Right forelimb (tissue), 1 donor: ENCODE measurements around the gene MME.
"Not testable (repeated sequence)": the region's sequence is repeated elsewhere in the genome, so short reads cannot be mapped to it uniquely, and the experiment has no call there.

Source experiments
- DNase-seq: peaks from one replicate; pipeline ENCODE4 v3.0.0-alpha.2; 2018

MME gene

DNA sequence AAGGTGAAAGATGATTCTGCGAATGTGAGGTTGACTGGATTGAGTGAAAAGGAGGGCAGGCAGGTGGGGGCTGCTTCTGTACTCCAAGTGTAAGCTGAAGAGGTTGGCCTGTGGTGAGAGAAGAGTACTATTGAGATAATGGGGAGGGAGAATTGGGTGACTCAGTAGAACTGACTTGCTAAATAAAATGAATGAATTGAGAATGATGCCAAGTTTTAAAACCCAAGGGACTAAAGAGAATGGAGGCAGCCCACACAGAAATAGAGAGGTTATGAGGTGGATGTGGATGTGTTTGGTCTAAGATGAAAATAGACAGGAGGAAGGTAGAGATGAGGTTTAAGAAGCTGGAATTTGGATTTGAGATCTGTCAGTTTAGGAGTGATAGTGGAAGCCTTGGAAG, 5.9 kb downstream of the MME start:
- no peak for DNase-seq

DNA sequence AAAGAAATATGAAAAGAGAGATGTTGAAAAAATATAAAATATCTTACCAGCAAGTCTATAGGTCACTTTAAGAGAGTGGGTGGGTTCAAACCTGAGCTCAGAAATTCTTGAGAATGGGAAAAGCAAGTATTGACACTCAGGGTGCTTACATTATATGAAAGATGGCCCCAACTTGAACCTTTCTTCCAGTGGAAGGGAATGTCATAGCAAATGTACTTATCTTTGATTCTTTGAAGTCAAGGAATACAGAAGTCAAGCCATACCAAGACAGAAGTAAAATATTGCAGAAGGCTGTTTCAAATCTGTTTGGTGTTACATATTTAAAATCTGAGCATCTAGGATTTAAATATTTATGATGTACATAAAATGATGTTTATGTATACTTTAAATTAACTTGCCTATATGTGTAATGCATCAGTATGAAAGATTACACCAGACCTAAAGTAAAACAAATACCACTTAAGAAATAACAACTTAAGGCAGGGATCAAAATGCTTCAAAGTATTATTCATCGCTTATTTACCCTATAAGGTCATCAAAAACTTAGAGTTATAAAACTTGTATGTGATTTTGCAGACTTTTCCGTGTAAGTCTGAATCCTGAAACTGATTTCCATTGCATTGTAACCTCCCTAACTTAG, 8.7 kb downstream of the MME start:
- no peak for DNase-seq

DNA sequence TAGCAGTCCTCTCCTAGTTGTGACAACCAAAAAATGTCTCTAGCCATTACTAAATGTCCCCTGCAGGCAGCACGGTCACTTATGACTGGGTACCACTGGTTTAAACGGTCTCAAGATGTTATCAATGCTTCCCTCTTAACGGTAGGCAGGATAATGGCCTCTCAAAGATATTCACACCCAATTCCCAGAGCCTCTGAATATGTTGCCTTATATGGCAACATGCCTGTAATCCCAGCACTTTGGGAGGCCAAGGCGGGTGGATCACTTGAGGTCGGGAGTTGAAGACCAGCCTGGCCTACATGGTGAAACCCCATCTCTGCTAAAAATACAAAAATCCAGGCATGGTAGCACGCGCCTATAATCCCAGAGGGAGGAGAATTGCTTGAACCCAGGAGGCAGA, 9.4 kb downstream of the MME start:
- DNase-seq, result no peak

DNA sequence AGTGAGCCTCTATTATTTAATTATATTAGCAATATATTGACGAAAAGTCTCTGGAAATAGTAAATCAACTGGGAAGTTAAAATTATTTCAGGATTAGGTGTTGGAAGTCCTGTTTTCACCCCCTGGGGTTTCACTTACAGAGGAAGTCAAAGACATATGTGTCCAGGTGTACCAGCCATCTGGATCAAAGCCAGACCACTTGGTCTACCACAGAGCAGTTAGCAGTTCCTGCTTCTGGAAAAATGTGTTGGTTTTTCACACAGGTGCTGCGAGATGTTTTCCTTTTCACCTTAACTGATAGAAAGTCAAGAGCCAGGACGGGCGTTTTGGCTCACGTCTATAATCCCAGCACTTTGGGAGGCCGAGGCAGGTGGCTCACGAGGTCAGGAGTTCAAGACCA, 13.1 kb downstream of the MME start:
- DNase-seq, result no peak

DNA sequence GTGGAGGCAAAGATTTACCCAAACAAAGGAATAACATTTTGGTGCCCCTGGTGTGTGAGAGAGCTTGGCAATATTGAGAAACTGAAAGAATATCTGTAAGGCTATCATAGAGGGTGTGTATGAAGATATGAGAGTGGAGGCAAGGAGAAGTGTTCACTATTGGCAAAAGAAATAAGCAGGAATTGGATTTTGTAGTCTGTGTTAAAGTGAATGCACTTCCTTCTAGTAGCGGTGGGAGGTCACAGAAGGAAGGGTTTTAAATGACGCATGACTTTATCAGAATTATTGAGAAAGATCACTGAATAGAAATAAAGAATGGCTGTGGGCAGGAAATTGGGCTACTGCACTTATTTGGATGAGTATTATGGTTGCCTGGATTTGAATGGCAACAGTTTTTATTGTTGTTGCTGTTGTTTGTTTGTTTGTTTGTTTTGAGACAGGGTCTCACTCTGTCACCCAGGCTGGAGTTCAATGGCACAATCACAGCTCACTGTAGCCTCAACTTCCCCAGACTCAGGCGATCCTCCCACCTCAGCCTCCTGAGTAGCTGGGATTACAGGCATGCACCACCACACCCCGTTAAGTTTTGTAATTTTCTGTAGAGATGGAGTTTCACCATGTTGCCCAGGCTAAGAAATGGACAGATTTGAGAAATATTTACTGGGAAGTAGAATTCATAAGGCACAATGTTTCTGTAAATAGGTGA, 16.3 kb downstream of the MME start:
- DNase-seq, result no peak

DNA sequence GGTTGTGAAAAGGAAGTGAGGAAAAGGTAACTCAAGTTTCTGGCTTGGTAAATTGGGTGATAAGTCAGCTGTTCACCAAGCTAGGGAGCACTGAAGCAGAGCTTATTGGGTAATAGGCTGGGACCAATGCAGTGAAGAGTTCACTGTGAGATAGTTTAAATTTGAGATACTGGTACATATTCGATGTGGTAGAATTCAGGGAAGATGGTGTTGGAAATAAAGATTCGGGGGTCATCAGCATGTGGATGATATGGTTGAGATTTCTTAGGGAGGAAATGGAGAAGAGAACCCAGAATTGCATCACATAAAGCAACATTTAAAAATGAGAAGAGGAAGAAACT, 16.9 kb downstream of the MME start:
- no peak for DNase-seq

DNA sequence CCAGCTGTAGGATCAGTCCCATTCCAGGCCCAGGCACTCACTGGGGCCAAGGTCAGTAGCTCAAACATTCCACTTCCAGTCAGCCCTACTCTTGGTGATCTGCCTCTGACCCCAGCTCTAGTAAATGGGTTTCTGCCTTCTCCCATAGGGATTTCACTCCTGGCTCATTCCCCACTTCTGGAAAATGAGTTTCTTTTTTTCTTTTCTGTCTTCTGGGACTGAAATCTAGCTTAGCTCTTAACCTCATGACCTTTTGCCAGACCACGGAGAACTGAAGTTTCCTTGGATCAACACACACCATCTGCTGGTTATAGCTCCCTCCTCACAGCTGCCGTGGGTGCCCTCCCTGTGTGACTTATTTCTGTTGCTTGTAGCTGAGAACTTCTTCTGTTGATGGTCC, 21.3 kb downstream of the MME start:
- DNase-seq, result no peak

DNA sequence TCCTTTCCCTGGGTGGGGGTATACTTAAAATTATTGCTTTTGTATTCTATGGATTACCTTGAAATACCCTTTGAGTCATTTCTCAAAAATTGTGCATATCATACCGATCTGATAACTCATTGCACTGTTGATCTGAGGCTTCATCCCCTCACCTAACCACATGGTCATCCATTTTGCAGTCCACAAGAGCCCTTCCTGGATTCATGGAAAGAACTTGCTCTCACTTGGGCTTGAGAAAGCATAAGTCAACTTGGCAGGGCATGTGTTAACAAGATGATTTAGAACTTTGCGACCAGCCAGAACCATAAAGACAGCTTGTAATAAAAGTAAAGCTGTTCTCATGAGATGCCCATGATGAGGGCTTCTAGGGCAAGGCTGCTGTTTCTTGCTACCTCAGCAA, 22.2 kb downstream of the MME start:
- no peak for DNase-seq

DNA sequence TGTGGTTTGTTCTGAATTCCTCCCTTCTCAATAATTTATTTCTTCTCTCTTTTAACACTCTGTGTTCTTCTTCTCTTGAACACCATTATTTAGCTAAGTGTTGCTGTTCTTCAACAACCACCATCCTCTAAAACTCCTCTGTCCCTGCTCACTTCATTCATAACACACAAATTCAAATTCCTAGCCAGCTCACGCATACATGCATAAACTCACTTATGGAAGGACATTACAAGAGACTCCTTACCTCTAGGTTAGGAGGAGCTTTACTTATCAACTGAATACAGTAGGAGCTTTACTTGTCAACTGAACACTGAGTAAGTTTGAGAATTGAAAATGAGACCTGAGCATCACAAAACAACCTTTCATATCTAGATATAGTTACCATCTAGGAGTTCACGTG, 23.6 kb downstream of the MME start:
- no peak for DNase-seq

DNA sequence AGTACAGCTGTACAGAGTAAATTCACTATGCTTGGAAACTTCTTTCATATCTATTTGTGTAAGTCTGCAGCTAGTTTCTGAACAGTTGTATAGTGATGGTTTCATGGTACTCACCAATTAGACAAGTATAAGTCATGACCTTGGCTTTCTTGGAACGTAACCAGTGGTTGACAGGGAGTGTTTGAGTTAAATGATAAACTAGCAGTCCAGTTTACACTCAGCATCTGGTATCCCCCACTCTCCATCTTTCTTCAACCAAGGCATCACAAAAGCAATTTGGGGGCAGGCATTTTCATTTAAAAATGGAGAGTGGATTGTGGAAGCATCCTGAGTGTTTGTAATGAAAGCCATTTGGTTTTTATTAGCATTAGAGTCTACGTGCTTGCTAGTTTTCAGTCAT, 26.0 kb downstream of the MME start:
- DNase-seq, result no peak

DNA sequence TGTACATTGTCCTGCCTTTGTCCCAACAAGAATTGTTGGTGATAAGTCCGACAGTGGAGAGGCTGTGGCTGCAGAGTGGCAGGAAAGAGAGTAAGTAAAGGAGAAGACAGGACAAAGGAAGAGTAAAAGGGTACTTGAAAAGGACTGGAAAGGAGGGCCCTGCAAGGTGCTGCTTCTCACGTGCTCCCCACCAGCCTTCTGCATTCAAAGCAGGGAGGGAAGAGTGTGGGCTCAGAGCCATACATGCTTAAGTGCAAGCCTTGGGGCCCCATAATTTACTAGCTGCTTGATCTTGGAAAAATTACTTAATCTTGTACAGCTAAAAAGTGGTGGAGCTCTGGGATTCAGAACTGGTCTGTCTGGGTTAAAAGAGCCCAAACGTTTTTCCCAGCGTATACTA, 29.9 kb downstream of the MME start:
- DNase-seq, result no peak

DNA sequence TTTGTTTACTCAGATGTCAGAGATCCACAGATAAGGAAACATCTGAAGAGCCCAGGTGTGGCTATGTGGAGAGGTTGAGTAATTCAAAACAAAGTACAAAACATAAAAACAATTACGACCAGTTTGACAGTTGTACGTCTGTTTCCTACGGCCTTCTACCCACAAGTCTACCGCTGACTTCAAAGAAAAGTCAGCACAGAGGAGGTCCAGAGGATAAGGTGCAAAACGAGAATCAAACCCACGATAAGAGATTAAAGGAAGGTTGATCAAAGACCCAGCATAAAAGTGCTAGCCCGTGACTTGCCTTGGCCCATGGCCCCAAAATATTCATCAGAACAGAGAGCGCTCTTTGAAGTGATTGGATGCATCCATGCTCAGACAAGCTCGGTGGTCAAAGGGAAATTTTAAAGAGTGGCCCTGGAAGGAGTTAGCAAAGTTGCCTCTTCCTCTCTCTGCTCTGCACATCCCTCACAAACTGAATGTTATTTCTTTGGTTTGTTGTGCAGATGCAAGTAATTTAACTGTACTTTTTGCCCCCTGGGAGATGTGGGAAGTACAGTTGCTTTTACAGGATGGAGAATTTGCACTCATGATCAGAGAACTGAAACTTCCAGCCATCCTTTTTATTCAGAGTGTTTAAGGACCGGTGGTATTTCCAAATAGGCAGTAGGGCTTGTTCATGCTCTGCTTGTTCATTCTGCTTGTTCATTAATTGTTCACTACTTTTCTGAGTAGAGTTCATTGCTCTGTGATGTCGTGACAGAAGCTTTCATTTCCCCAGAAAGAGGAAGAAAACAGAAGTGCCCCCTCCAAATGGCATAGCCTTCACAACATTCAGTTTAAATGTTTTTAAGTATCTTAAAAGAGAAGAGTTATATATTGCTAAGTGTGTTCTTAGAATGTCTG, 31.1 kb downstream of the MME start:
- DNase-seq, result no peak

DNA sequence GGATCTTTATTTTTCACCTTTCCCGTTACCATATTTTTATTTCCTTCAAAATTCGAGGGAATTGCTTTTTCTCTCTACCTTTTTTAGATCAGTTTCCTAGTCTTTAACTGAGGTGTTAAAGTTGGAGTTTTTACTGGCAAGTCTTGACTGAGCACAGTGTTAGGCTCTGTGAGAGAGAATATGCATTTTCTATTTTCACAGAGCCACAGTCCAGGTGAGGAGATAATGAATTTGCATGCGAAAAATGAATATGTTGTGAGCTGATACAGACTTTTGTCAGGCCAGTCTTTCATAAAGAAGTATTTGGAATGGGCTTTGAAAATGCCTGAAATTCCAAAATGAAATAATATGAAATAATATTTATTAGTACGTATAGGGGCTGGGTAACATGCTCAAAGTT, 31.9 kb downstream of the MME start:
- DNase-seq, result no peak

DNA sequence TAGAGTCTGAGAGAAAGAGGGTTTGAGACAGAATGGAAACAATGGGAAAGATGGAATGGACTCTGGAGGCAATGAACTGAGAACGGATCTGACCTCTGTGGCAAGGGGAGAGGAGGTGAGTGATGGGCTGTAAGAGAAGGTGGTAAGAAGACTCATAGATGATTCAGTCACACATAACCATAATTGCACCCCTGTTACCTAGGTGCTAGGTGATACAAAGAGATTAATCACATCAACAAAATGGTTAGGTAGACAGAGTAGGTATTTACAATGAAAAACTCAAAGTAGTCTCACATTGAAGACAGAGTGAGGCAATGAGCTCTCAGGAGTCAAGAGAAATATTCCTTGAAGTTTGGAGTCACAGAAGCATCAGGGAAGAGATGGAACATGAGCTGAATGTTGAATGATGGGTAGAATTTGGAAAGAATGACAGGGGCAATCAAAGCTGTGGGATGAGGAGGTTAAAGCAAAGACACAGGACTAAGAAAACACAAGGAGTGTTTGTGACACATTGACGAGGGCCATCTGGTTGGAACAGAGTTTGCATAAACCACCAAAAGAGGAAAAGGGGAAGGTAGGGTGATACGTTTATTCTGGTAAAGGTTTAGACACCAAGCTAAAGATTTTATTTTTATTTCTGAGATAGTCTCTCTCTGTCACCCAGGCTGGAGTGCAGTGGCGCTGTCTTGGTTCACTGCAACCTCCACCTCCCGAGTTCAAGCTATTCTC, 32.7 kb downstream of the MME start:
- DNase-seq, result no peak

DNA sequence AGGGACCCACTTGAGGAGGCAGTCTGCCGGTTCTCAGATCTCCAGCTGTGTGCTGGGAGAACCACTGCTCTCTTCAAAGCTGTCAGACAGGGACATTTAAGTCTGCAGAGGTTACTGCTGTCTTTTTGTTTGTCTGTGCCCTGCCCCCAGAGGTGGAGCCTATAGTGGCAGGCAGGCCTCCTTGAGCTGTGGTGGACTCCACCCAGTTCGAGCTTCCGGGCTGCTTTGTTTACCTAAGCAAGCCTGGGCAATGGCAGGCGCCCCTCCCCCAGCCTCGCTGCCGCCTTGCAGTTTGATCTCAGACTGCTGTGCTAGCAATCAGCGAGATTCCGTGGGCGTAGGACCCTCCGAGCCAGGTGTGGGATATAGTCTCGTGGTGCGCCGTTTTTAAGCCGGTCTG, 44.6 kb downstream of the MME start:
- DNase-seq, result not testable (repeated sequence)

DNA sequence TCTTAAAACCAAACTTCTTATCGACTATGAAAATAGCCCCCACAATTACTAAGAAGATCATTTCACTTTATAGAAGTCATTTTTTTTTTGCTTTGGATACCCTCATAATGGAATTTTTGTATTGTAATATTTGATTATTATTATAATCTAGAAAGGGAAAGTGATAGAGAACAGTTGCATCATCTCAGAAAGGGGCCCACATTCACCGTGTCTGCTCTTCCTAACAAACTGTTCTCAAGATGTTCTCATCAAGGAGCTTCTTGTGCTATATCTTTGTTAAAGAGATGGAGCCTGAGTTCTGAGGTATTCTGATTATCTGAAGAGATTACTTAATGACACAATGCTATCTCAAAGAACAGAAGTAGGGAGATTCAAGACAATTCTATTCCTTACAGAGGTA, 49.3 kb downstream of the MME start:
- DNase-seq, result no peak

DNA sequence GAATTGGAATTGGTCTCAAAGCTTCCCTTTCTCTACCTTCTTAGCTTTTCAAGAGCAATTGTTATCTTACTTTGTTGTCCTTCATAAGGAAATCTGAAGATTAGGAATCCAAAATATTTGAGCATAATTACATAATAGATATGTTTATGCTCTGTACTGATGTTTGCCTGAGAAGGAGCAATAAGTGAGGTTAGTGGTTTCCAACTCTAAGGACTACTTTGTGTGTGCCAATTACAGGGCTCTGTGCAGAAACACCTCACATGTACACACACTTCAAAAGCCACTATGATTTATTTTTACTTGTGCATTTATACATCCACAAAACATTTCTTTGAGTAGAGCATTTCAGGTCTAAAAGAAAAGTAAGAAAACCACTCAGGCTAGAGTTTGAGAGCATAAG, 49.9 kb downstream of the MME start:
- no peak for DNase-seq

DNA sequence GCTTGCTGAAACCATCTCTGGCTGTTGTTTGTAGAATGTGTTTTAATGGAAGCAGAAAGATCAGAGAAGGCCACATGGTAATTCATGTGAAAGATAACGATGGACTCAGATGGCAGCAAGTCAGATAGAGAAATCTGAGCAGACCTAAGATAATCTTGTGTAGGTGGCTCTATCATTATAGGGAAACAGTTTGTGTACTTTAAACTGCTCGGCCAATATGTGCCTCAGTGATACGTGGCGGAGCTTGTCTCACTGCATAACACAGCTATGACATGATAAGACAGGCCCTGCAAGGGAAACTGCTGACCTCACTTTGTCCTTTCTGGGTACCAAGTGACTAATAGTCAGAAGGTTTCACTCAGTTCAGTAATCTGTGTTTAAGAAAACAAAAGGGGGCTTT, 51.0 kb downstream of the MME start:
- DNase-seq, result no peak

DNA sequence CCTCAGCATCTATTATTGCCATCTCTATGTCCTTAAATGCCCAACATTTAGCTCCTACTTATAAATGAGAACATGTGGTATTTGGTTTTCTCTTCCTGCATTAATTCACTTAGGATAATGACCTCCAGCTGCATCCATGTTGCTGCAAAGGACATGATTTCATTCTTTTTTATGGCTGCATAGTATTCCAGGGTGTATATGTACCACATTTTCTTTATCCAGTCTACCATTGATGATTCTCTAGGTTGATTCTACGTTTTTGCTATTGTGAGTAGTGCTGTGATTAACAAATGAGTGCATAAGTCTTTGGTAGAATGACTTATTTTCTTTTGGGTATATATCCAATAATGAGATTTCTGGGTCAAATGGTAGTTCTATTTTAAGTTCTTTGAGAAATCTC, 54.2 kb downstream of the MME start:
- DNase-seq, result not testable (repeated sequence)

DNA sequence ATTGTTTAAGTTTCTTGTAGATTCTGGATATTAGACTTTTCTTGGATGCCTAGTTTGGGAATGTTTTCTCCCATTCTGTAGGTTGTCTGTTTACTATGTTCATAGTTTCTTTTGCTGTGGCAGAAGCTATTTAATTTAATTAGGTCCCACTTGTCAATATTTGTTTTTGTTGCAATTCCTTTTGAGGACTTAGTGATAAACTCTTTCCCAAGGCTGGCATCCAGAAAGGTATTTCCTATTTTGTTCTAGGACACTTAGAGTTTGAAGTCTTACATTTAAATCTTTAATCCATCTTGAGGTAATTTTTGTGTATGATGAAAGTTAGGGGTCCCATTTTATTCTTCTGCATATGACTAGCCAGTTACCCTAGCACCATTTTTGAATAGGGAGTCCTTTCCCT, 54.9 kb downstream of the MME start:
- DNase-seq, result no peak

DNA sequence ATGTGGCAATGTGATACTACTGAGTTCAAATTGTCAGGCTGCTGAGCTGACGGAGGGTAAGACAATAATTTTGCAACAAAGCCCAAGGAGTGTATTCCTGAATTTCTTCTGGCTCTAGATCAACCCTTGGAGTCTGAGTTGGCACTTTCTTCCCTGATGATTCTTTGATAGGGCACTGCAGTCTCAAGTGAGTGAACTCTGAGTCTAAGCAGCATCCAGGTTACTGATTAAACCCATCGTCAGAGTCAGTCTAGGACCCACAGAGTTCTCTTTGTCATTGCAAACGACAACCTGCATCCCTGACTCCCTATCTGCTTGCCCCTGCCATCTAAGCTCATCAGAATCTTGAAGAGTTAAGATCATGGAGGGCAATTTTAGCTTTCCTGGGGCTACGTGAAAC, 58.6 kb downstream of the MME start:
- DNase-seq, result no peak

DNA sequence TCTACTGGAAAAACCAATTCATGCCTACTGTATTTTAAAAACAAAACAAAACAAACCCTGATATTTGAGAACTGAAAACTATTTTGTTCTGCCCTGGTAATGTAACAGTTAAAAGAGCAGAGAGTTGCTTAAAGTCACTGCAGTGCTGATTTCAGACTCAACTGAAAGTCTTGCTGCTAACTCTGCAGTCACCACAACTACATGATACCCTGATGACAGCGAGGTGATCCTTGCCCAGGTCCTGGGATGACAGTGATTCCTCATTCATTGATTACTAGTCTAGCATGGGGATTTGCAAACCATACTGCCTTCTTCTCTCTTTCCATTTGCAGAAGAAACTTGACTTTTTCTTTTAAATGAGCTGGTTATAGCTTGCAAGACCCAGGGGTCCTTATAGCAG, 67.5 kb downstream of the MME start:
- DNase-seq, result no peak

DNA sequence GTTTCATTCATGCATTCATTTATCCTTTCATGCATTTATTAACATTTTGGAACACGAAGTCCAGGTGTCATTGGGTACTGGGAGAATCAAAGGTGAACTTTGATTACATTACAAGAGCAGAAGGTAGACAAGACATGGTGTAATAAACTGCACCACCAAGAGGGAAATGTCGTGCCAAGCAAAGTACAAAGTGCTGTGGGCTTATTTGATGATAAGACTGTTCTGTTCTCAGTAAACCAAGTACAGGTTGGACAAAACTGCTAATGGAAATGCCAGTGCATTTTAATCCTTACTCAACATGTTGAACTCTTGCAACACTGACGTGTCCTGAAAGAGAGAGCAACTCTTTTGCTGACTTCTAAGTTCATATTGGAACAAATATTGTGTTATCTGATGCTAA, 69.4 kb downstream of the MME start:
- no peak for DNase-seq
